Measurements from ENCODE around the gene ERAP2. TPM values are rescaled to one million over a fixed set of nuclear protein-coding genes. Genes with fewer than 3 reads are reported as not detected.
A peak's percentile ranks its signal among the peaks of the same experiment; 100 is the strongest.
"Not testable (repeated sequence)": the region's sequence is repeated elsewhere in the genome, so short reads cannot be mapped to it uniquely, and the experiment has no call there.

Gene ERAP2
- total RNA-seq, 8 experiments from 2014 or later, result 0.22 to 24.5 (median 1.9) TPM

- Histone ChIP-seq H3K4me3 (no peak overlapping the region), H3K4me1 (replicated peaks in 1 of 2) (peaks cover 3 to 26% of the 10 kb centered on the region in 2 donors), H3K27ac (no peak overlapping the region)
- in situ Hi-C loops (cut with MboI; ENCODE audit: low pct_unique_long_range_greater_than_20kb in 2 of 9, low sequenced_read_pairs in 9 of 9, unreplicated experiment in 9 of 9), result no loop called here
- ATAC-seq (replicated peaks in 6 of 8), result no peak
- WGBS, 10 experiments, result 76 to 100% (median 91%) methylated on average over 4 to 7 of the region's 7 CpGs; no CpG with 5 or more reads in 1 of the 10 experiments
Observed at GRCh38 chr5:96928931-96929708, 52.8 kb downstream of the ERAP2 start.

GRCh38 chr5:96930058-96930457, 53.8 kb downstream of the ERAP2 start:
- WGBS, 10 experiments, result 54 to 100% (median 90%) methylated on average over 1 to 3 of the region's 3 CpGs; no CpG with 5 or more reads in 3 of the 10 experiments
- H3K27ac ChIP-seq, result no peak overlapping the region
- peaks cover 3 to 26% of the 10 kb centered on the region in 2 donors for H3K4me1 ChIP-seq (replicated peaks in 1 of 2)
- in situ Hi-C loops (cut with MboI; ENCODE audit: low pct_unique_long_range_greater_than_20kb in 2 of 9, low sequenced_read_pairs in 9 of 9, unreplicated experiment in 9 of 9), result no loop called here
- no peak overlapping the region for H3K4me3 ChIP-seq
- ATAC-seq (replicated peaks in 6 of 8), result peak in 1 of 8 experiments; percentile 2

- in situ Hi-C loops (cut with MboI; ENCODE audit: low pct_unique_long_range_greater_than_20kb in 2 of 9, low sequenced_read_pairs in 9 of 9, unreplicated experiment in 9 of 9), result no loop called here
- WGBS, 10 experiments, result 65 to 100% (median 93%) methylated on average over 1 to 3 of the region's 3 CpGs
- Histone ChIP-seq H3K4me3 (no peak overlapping the region), H3K4me1 (replicated peaks in 1 of 2) (peaks cover 3 to 26% of the 10 kb centered on the region in 2 donors), H3K27ac (no peak overlapping the region)
- ATAC-seq (replicated peaks in 6 of 8), result no peak
Observed at GRCh38 chr5:96930589-96930988, 54.3 kb downstream of the ERAP2 start.

- in situ Hi-C loops (cut with MboI; ENCODE audit: low pct_unique_long_range_greater_than_20kb in 2 of 9, low sequenced_read_pairs in 9 of 9, unreplicated experiment in 9 of 9); H3K4me3 ChIP-seq; ATAC-seq (replicated peaks in 6 of 8); H3K27ac ChIP-seq: not testable (repeated sequence)
- H3K4me1 ChIP-seq (replicated peaks in 1 of 2), result peaks cover 3 to 26% of the 10 kb centered on the region in 2 donors
- 67 to 100% (median 90%) methylated on average over 1 to 2 of the region's 2 CpGs; no CpG with 5 or more reads in 3 of the 10 experiments for WGBS, 10 experiments
Observed at GRCh38 chr5:96931037-96931436, 54.7 kb downstream of the ERAP2 start.

GRCh38 chr5:96931605-96932004, 55.3 kb downstream of the ERAP2 start:
- 43 to 100% (median 100%) methylated on average over 1 of the region's 1 CpG; no CpG with 5 or more reads in 3 of the 10 experiments for WGBS, 10 experiments
- Histone ChIP-seq H3K4me3 (no peak overlapping the region), H3K27ac (no peak overlapping the region), H3K4me1 (replicated peaks in 1 of 2) (peaks cover 3 to 26% of the 10 kb centered on the region in 2 donors)
- ATAC-seq (replicated peaks in 6 of 8), result no peak
- in situ Hi-C loops (cut with MboI; ENCODE audit: low pct_unique_long_range_greater_than_20kb in 2 of 9, low sequenced_read_pairs in 9 of 9, unreplicated experiment in 9 of 9), result no loop called here

GRCh38 chr5:96932026-96932425, 55.7 kb downstream of the ERAP2 start:
- 80 to 100% (median 94%) methylated on average over 1 to 5 of the region's 5 CpGs for WGBS, 10 experiments
- in situ Hi-C loops (cut with MboI; ENCODE audit: low pct_unique_long_range_greater_than_20kb in 2 of 9, low sequenced_read_pairs in 9 of 9, unreplicated experiment in 9 of 9), result no loop called here
- peaks cover 3 to 27% of the 10 kb centered on the region in 2 donors for H3K4me1 ChIP-seq (replicated peaks in 1 of 2)
- H3K4me3 ChIP-seq, result peak overlapping the region in 1 of 5 donors; percentile 5
- no peak for ATAC-seq (replicated peaks in 6 of 8)
- no peak overlapping the region for H3K27ac ChIP-seq

- Histone ChIP-seq H3K4me1 (replicated peaks in 1 of 2) (peaks cover 3 to 35% of the 10 kb centered on the region in 2 donors), H3K4me3 (peak overlapping the region; percentile 60 to 81 (median 74)), H3K27ac (peak overlapping the region; percentile 91 to 93)
- ATAC-seq (replicated peaks in 6 of 8), result peak in 1 of 8 experiments; percentile 0
- 0 to 80% (median 20%) methylated on average over 1 to 13 of the region's 13 CpGs for WGBS, 10 experiments
- in situ Hi-C loops (cut with MboI; ENCODE audit: low pct_unique_long_range_greater_than_20kb in 2 of 9, low sequenced_read_pairs in 9 of 9, unreplicated experiment in 9 of 9), result no loop called here
Observed at GRCh38 chr5:96933764-96934707, 57.7 kb downstream of the ERAP2 start.

GRCh38 chr5:96934708-96935558, 58.6 kb downstream of the ERAP2 start:
- H3K27ac ChIP-seq, result peak overlapping the region; percentile 91 to 93
- peaks cover 3 to 32% of the 10 kb centered on the region in 2 donors for H3K4me1 ChIP-seq (replicated peaks in 1 of 2)
- H3K4me3 ChIP-seq, result peak overlapping the region; percentile 60 to 81 (median 74)
- 0 to 2% (median 0%) methylated on average over 1 to 27 of the region's 80 CpGs; no CpG with 5 or more reads in 3 of the 10 experiments for WGBS, 10 experiments
- in situ Hi-C loops (cut with MboI; ENCODE audit: low pct_unique_long_range_greater_than_20kb in 2 of 9, low sequenced_read_pairs in 9 of 9, unreplicated experiment in 9 of 9), result no loop called here
- ATAC-seq (replicated peaks in 6 of 8), result peak; percentile 69 to 79 (median 74)

- 0 to 1% (median 0%) methylated on average over 2 to 10 of the region's 79 CpGs; no CpG with 5 or more reads in 7 of the 10 experiments for WGBS, 10 experiments
- Histone ChIP-seq H3K27ac (peak within 1 kb of the TSS; percentile 91 to 93), H3K4me1 (replicated peaks in 1 of 2) (peaks cover 3 to 25% of the 10 kb centered on the region in 2 donors)
Observed at GRCh38 chr5:96935559-96936430, 59.5 kb downstream of the ERAP2 start, which contains the start of gene LNPEP. Gene LNPEP (plus strand): TSS chr5:96936080. CDS start chr5:96936156, 76 bp downstream.

GRCh38 chr5:96936431-96937320, 60.4 kb downstream of the ERAP2 start:
- Histone ChIP-seq H3K27ac (peak overlapping the region in 1 of 2 donors; percentile 93), H3K4me1 (replicated peaks in 1 of 2) (peaks cover 3 to 25% of the 10 kb centered on the region in 2 donors), H3K4me3 (peak overlapping the region; percentile 60 to 81 (median 74))
- 0 to 7% (median 0%) methylated on average over 1 to 17 of the region's 27 CpGs; no CpG with 5 or more reads in 2 of the 10 experiments for WGBS, 10 experiments
- peak in 6 of 8 experiments; percentile 0 to 6 (median 2) for ATAC-seq (replicated peaks in 6 of 8)
- in situ Hi-C loops (cut with MboI; ENCODE audit: low pct_unique_long_range_greater_than_20kb in 2 of 9, low sequenced_read_pairs in 9 of 9, unreplicated experiment in 9 of 9), result no loop called here

More at GRCh38 chr5:96935559-96936430, 59.5 kb downstream of the ERAP2 start, which contains the start of gene LNPEP:
- in situ Hi-C loops (cut with MboI; ENCODE audit: low pct_unique_long_range_greater_than_20kb in 2 of 9, low sequenced_read_pairs in 9 of 9, unreplicated experiment in 9 of 9), result no loop called here
- peak; percentile 49 to 85 (median 80) for ATAC-seq (replicated peaks in 6 of 8)
- peak within 1 kb of the TSS; percentile 60 to 81 (median 74) for H3K4me3 ChIP-seq

Data from motor neuron (in vitro differentiated cells).